ENCODE measurements around the gene AATF.

GRCh38 chr17:37084372-37084771, 135.6 kb downstream of the AATF start:
- TF ChIP-seq GTF2I (CRISPR knock-in tag; conservative IDR thresholded peaks at IDR 0.05): no peak
- TF ChIP-seq IRF1 (CRISPR knock-in tag; IDR thresholded peaks at IDR 0.05): no peak
- TF ChIP-seq MXD4 (CRISPR knock-in tag; IDR thresholded peaks at IDR 0.05; ENCODE audit: borderline replicate concordance): no peak
- TF ChIP-seq TP53 (CRISPR knock-in tag; IDR thresholded peaks at IDR 0.05): no peak

All from WTC11 (cell line).